CD4-positive, alpha-beta T cell treated with Interleukin-1 beta for 1 hour (primary cell): ENCODE results near the gene SNAI3.

Source experiments
- DNase-seq, 2 donors: peaks; one replicate each; pipeline ENCODE4 v3.0.0-alpha.2; 2020 to 2022

The SNAI3 gene

GRCh38 chr16:88721236-88721635 lies 34.9 kb upstream of the SNAI3 start:
- no peak for DNase-seq

- DNase-seq, result no peak
Measured at GRCh38 chr16:88720396-88720970, 34.2 kb upstream of the SNAI3 start.

- DNase-seq, result no peak
Measured at GRCh38 chr16:88719933-88720296, 33.6 kb upstream of the SNAI3 start.

GRCh38 chr16:88719267-88719932 lies 33.1 kb upstream of the SNAI3 start:
- no peak for DNase-seq

GRCh38 chr16:88718178-88718577 lies 31.9 kb upstream of the SNAI3 start:
- DNase-seq, result no peak

GRCh38 chr16:88716601-88717001 lies 30.3 kb upstream of the SNAI3 start:
- DNase-seq, result no peak

GRCh38 chr16:88716201-88716600 lies 29.9 kb upstream of the SNAI3 start:
- DNase-seq, result no peak

GRCh38 chr16:88715312-88716190 lies 29.2 kb upstream of the SNAI3 start:
- DNase-seq, result no peak

GRCh38 chr16:88714420-88715302 lies 28.4 kb upstream of the SNAI3 start:
- no peak for DNase-seq

- DNase-seq, result no peak
Measured at GRCh38 chr16:88713568-88714419, 27.5 kb upstream of the SNAI3 start.

GRCh38 chr16:88713054-88713453 lies 26.7 kb upstream of the SNAI3 start:
- DNase-seq, result no peak

- DNase-seq, result no peak
Measured at GRCh38 chr16:88712362-88712979, 26.2 kb upstream of the SNAI3 start.

GRCh38 chr16:88711750-88712340 lies 25.5 kb upstream of the SNAI3 start:
- no peak for DNase-seq

- no peak for DNase-seq
Measured at GRCh38 chr16:88710556-88710955, 24.2 kb upstream of the SNAI3 start.

- DNase-seq, result no peak
Measured at GRCh38 chr16:88706965-88707826, 20.9 kb upstream of the SNAI3 start.

- peak; percentile 90 to 91 for DNase-seq
Measured at GRCh38 chr16:88706229-88706964, 20.1 kb upstream of the SNAI3 start, which contains the start of the genes CTU2 and RNF166. Gene CTU2, plus strand, starts transcription at chr16:88706503. Its CDS starts 28 bp downstream, at chr16:88706531. Gene RNF166, minus strand, starts transcription at chr16:88706408. Its CDS starts 83 bp downstream, at chr16:88706325.

GRCh38 chr16:88705801-88706228 lies 19.5 kb upstream of the SNAI3 start:
- DNase-seq, result peak in 1 of 2 donors; percentile 23

GRCh38 chr16:88705076-88705684 lies 18.9 kb upstream of the SNAI3 start:
- peak; percentile 41 for DNase-seq
